ENCODE measurements around the gene HELZ.

GRCh38 chr17:67032985-67033384 lies 212.0 kb downstream of the HELZ start:
- TF ChIP-seq GATA2 (IDR thresholded peaks at IDR 0.05; ENCODE audit: low read depth, low read length) (no peak), GATA3 (IDR thresholded peaks at IDR 0.05; ENCODE audit: low read depth, low read length) (no peak)

All from SH-SY5Y (cell line).